ENCODE results near the gene ANO7.

Gene ANO7

GRCh38 chr2:241188361-241189092 lies at the start of gene ANO7:
Gene ANO7 (plus strand): TSS chr2:241188677. CDS start chr2:241190064, 1,387 bp downstream.
- FAIRE-seq: no peak

- FAIRE-seq: no peak
Observed at GRCh38 chr2:241139531-241140444, 48.7 kb upstream of the ANO7 start.

- FAIRE-seq: no peak
Observed at GRCh38 chr2:241140445-241140840, 48.0 kb upstream of the ANO7 start.

- FAIRE-seq: no peak
Observed at GRCh38 chr2:241141214-241141770, 47.2 kb upstream of the ANO7 start.

- FAIRE-seq: no peak
Observed at GRCh38 chr2:241142063-241142462, 46.4 kb upstream of the ANO7 start.

- FAIRE-seq: no peak
Observed at GRCh38 chr2:241142593-241142992, 45.9 kb upstream of the ANO7 start.

GRCh38 chr2:241146286-241146685 lies 42.2 kb upstream of the ANO7 start:
- no peak for FAIRE-seq

- no peak for FAIRE-seq
Observed at GRCh38 chr2:241147336-241147735, 41.1 kb upstream of the ANO7 start.

GRCh38 chr2:241148239-241148638 lies 40.2 kb upstream of the ANO7 start:
- FAIRE-seq: no peak

GRCh38 chr2:241148891-241149674 lies 39.4 kb upstream of the ANO7 start, which contains the start of gene PASK:
Gene PASK (minus strand): TSS chr2:241149472. CDS start chr2:241143032, 6,440 bp downstream.
- no peak for FAIRE-seq

GRCh38 chr2:241149675-241149924 lies 38.9 kb upstream of the ANO7 start:
- FAIRE-seq: no peak

GRCh38 chr2:241149925-241150659 lies 38.4 kb upstream of the ANO7 start, which contains the start of gene PPP1R7:
Gene PPP1R7 (plus strand): TSS chr2:241150467. CDS start chr2:241150496, 29 bp downstream.
- no peak for FAIRE-seq

- no peak for FAIRE-seq
Observed at GRCh38 chr2:241150660-241151530, 37.6 kb upstream of the ANO7 start.

- FAIRE-seq: no peak
Observed at GRCh38 chr2:241151934-241152660, 36.4 kb upstream of the ANO7 start.

GRCh38 chr2:241153616-241154015 lies 34.9 kb upstream of the ANO7 start:
- no peak for FAIRE-seq

- no peak for FAIRE-seq
Observed at GRCh38 chr2:241154915-241155314, 33.6 kb upstream of the ANO7 start.

GRCh38 chr2:241155936-241156335 lies 32.5 kb upstream of the ANO7 start:
- FAIRE-seq: no peak

GRCh38 chr2:241156971-241157441 lies 31.5 kb upstream of the ANO7 start:
- no peak for FAIRE-seq

- FAIRE-seq: no peak
Observed at GRCh38 chr2:241157841-241158545, 30.5 kb upstream of the ANO7 start.

- no peak for FAIRE-seq
Observed at GRCh38 chr2:241158546-241158900, 30.0 kb upstream of the ANO7 start.

Data from colon (tissue), 2 donors.